Left lung (tissue), 10 donors: ENCODE results near the gene ADA. TPM values are rescaled to one million over a fixed set of nuclear protein-coding genes. Genes with fewer than 3 reads are reported as not detected.

Experiments used
- ATAC-seq: fragments of 200-7000 bp; cut with Tn5 transposase; one replicate; pipeline ENCODE4 v1.9.1; 2020; ENCODE audit warnings: moderate library complexity
- DNase-seq, 4 donors: peaks; one replicate each; pipeline ENCODE4 v3.0.0-alpha.2; 2013 to 2020
- H3K27ac ChIP-seq, 2 donors: fragments of 200-600 bp; sonication (generic) in 1 of 2; one replicate each; pipeline versions ENCODE4 v1.5.0 to v1.8.0; 2020 to 2021
- H3K27me3 ChIP-seq, 2 donors: fragments of 200-600 bp; sonication (generic) in 1 of 2; one replicate each; pipeline versions ENCODE4 v1.5.0 to v1.8.0; 2020 to 2021
- H3K36me3 ChIP-seq, 2 donors: fragments of 200-600 bp; sonication (generic) in 1 of 2; one replicate each; pipeline versions ENCODE4 v1.5.0 to v1.8.0; 2020 to 2021
- H3K4me1 ChIP-seq, 2 donors: fragments of 200-600 bp; one replicate each; pipeline ENCODE4 v1.8.0; 2021
- H3K4me3 ChIP-seq, 2 donors: fragments of 200-600 bp; sonication (generic) in 1 of 2; one replicate each; pipeline versions ENCODE4 v1.5.0 to v1.8.0; 2020 to 2021; ENCODE audit warnings: mild to moderate bottlenecking in 1 of 2
- H3K9me3 ChIP-seq, 2 donors: fragments of 200-600 bp; sonication (generic) in 1 of 2; one replicate each; pipeline versions ENCODE4 v1.5.0 to v1.8.0; 2020 to 2021
- intact Hi-C, 2 donors: fragments of 100-400 bp; cut with DNase I; formaldehyde crosslinking; loops; one replicate each; pipeline versions ENCODE4 v1.11.2 to v1.14.2; 2022
- polyA plus RNA-seq, 6 donors: library from polyadenylated mRNA; unstranded; fragments of 120-200 nt; gene quantifications; one replicate each; pipeline ENCODE4 v1.2.1, GENCODE V29; 2013; ENCODE audit not compliant: insufficient read length in 6 of 6
- total RNA-seq, 2 donors: library from RNA; stranded (reverse); fragmentation: NEBNext Ultra II Directional; extraction: Animal tissue kit (Norgen Biotek cat#: 25700); gene quantifications; one replicate each; pipeline ENCODE4 v1.2.1, GENCODE V29; 2021
- TF ChIP-seq, protein P1 (sequence below), 2 donors: fragments of 200-600 bp; sonication (generic) in 1 of 2; IDR thresholded peaks; one replicate each; pipeline versions ENCODE4 v1.5.0 to v1.8.0; 2021; ENCODE audit warnings: antibody characterized with exemption in 2 of 2
- donor health status: DM: no; HTN: yes; CAD: no.
- donor health status: DM: no; HTN: no; CAD: no.

The ADA gene
- total and polyA plus RNA-seq, 8 donors: 5.4 to 15.5 (median 6.9) TPM

DNA sequence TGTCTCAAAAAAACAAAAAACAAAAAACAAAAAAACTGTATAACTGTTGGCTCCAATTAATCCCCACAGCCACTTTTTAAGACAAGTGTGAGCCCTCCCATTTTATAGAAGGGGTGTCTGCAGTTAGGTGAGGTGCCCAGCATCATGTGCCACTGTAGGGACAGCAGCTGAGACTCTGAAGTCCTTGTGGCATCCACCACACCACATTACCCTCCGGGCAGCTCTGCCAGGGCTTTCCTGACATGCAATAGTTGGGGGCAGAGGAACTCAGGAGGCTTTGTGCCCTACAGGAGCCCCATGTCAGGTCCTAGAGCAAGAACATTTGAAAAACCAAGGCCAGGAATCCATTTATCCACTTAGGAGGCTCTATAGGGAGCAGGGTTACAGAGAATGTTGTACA, 51.8 kb downstream of the ADA start:
- Histone ChIP-seq H3K36me3 (no peaks in the 10 kb centered on the region), H3K4me1 (peaks cover 34 to 73% of the 10 kb centered on the region in 2 donors), H3K9me3 (no peaks in the 10 kb centered on the region), H3K27me3 (no peaks in the 10 kb centered on the region), H3K4me3 (no peak overlapping the region), H3K27ac (peak overlapping the region; percentile 73 to 88)
- TF ChIP-seq, protein P1, sequence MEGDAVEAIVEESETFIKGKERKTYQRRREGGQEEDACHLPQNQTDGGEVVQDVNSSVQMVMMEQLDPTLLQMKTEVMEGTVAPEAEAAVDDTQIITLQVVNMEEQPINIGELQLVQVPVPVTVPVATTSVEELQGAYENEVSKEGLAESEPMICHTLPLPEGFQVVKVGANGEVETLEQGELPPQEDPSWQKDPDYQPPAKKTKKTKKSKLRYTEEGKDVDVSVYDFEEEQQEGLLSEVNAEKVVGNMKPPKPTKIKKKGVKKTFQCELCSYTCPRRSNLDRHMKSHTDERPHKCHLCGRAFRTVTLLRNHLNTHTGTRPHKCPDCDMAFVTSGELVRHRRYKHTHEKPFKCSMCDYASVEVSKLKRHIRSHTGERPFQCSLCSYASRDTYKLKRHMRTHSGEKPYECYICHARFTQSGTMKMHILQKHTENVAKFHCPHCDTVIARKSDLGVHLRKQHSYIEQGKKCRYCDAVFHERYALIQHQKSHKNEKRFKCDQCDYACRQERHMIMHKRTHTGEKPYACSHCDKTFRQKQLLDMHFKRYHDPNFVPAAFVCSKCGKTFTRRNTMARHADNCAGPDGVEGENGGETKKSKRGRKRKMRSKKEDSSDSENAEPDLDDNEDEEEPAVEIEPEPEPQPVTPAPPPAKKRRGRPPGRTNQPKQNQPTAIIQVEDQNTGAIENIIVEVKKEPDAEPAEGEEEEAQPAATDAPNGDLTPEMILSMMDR (IDR thresholded peaks at IDR 0.05): no peak
- no peak for ATAC-seq
- DNase-seq: no peak
- intact Hi-C loops: loop anchor here in 1 of 2 donors (5.0 kb wide), 1 partner anchor 67 kb away; no protein-coding TSS in a partner anchor

DNA sequence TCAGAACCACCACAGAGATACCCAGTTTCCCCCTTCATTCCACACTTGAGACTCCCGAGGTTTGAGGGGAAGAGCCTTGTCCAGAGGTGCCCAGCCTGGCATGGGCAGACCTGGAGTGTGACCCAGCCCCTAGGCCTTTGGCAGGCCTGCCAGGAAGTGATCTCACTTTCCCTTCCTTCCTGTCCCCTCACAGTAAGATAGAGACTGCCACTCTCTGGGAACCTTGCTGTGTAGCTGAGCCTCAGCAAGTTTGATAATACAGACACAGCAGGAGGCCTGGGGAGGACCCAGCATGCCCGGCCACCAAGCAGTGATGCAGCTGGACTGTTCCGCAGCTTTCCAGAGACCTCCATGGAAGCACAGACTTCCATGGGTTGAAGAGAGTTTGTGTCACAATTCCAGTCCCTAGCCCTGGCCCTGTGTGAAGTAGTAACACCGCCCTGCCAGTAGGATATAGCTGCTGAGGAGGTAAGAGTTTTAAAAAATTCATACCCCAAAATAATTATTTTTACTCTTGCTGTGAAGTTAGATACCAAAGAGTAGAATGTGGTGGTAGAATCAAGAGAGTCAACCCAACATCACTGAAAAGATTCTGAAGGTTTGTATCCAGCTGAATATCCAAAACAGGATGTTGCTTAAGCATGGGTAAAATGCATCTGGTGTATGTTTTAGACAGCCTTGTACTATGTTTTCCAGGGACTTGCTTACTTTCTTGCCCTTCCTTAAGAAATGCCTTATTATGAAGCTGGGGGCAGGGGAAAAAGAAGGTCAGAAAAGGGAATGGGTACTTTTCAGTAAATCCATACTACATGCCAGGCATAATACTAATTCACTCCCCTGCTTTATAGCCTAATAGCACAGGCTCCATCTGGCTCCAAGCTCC, 52.8 kb downstream of the ADA start:
- Histone ChIP-seq H3K36me3 (no peaks in the 10 kb centered on the region), H3K9me3 (no peaks in the 10 kb centered on the region), H3K27ac (peak overlapping the region; percentile 73 to 88), H3K4me3 (no peak overlapping the region), H3K4me1 (peaks cover 36 to 78% of the 10 kb centered on the region in 2 donors), H3K27me3 (no peaks in the 10 kb centered on the region)
- intact Hi-C loops: no loop called here
- ATAC-seq (peak; percentile 30), DNase-seq (no peak)
- TF ChIP-seq, protein P1 (IDR thresholded peaks at IDR 0.05): no peak

DNA sequence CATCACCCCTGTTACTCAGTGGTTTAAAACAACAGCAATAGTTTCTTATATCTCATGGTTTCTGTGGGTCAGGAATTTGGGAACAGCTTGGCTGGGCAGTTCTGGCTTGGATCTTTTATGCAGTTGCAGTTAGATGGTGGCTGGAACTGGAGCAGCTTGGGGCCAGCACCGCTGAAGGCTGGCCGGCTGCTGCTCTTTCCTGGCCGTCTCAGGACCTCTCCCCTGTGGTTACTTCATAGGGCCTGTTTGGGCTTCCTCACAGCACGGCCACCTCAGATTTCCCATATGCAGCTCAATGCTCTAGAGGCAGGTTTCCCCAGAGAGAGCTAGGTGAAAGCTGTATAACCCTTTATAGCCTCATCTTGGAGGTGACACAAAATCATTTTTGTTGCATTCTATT, 53.6 kb downstream of the ADA start:
- Histone ChIP-seq H3K4me3 (no peak overlapping the region), H3K4me1 (peaks cover 36 to 76% of the 10 kb centered on the region in 2 donors), H3K27ac (peak overlapping the region; percentile 73 to 88), H3K36me3 (no peaks in the 10 kb centered on the region), H3K27me3 (no peaks in the 10 kb centered on the region), H3K9me3 (no peaks in the 10 kb centered on the region)
- DNase-seq (no peak), ATAC-seq (peak; percentile 14)
- TF ChIP-seq, protein P1 (IDR thresholded peaks at IDR 0.05): no peak
- intact Hi-C loops: no loop called here

DNA sequence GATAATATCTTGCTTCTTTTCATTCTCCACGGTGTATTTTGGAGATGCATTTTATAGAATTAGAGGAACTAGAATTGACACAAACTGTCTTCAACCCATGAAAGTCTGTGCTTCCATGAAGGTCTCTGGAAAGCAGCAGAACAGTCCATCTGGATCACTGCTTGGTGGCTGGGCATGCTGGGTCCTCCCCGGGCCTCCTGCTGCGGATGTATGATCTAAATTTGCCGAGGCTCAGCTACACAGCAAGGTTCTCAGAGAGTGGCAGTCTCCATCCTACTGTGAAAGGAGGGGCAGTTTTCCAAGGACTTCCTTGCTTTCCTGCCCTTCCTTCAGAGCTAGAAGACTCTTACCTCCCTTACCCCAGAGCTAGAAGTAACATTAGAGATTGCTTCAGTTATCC, 54.0 kb downstream of the ADA start:
- ATAC-seq: no peak
- no peak overlapping the region for H3K4me3 ChIP-seq
- DNase-seq: no peak
- H3K27me3 ChIP-seq: no peaks in the 10 kb centered on the region
- no peaks in the 10 kb centered on the region for H3K9me3 ChIP-seq
- H3K27ac ChIP-seq: peak overlapping the region; percentile 73 to 88
- H3K36me3 ChIP-seq: no peaks in the 10 kb centered on the region
- TF ChIP-seq, protein P1 (IDR thresholded peaks at IDR 0.05): no peak
- intact Hi-C loops: no loop called here
- peaks cover 36 to 76% of the 10 kb centered on the region in 2 donors for H3K4me1 ChIP-seq

DNA sequence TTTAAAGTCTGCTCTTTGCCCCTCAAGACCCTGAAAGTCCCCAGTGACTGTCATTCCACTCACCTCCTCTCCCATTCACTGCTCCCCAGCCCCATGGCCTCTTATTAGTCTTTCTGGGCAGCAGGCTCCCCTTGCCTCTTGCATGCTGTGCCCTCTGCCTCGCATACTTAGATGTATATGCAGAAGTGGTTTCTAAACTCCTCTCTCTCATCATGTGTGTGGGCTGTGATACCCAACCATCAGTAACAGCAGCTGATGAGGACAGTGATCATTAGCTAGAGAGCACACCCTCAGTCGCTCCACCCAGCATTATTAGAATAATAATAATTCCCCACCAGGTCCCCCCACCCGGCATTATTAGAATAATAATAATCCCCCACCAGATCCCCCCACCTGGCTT, 54.6 kb downstream of the ADA start:
- Histone ChIP-seq H3K27ac (peak overlapping the region; percentile 57 to 88), H3K36me3 (no peaks in the 10 kb centered on the region), H3K4me3 (no peak overlapping the region), H3K9me3 (no peaks in the 10 kb centered on the region), H3K4me1 (peaks cover 31 to 70% of the 10 kb centered on the region in 2 donors), H3K27me3 (no peaks in the 10 kb centered on the region)
- DNase-seq: no peak
- intact Hi-C loops: no loop called here
- ATAC-seq: no peak
- TF ChIP-seq, protein P1 (IDR thresholded peaks at IDR 0.05): no peak
